ENCODE data around the gene TEX19. TPM values are rescaled to one million over a fixed set of nuclear protein-coding genes. Genes with fewer than 3 reads are reported as not detected.

TEX19 gene
- total RNA-seq, 2 donors from 2014 or later, result 0.46 to 0.48 TPM

GRCh38 chr17:82369211-82369610, 10.2 kb downstream of the TEX19 start:
- H3K9ac ChIP-seq (ENCODE audit: extremely low read depth, low read length, poor library complexity, severe bottlenecking), result no peak overlapping the region
- H3K36me3 ChIP-seq (ENCODE audit: control insufficient read depth, insufficient read depth, low read length), result no peaks in the 10 kb centered on the region
- Mint-ChIP-seq H3K9me3 (no peaks in the 10 kb centered on the region), H3K4me1 (peaks cover 4% of the 10 kb centered on the region), H3K4me3 (no peak overlapping the region), H3K27ac (no peak overlapping the region), H3K27me3 (ENCODE audit: insufficient read depth) (peaks cover 39% of the 10 kb centered on the region), H3K36me3 (ENCODE audit: low read depth) (no peaks in the 10 kb centered on the region)
- H3K4me1 ChIP-seq (ENCODE audit: control insufficient read depth, insufficient read depth, low read length), result no peaks in the 10 kb centered on the region
- DNase-seq, result no peak
- peaks cover 28% of the 10 kb centered on the region for H3K27me3 ChIP-seq (ENCODE audit: control insufficient read depth, insufficient read depth, low read length, poor library complexity, severe bottlenecking)
- no peaks in the 10 kb centered on the region for H3K9me3 ChIP-seq (ENCODE audit: control insufficient read depth, low read length)
- no peak for TF ChIP-seq CTCF (conservative IDR thresholded peaks at IDR 0.05)
- no peak overlapping the region for H3K4me3 ChIP-seq (ENCODE audit: low read length)
- 98% methylated on average over 6 of the region's 7 CpGs for WGBS, 2 experiments (ENCODE audit: insufficient coverage in 1 of 2, insufficient read length in 1 of 2)
- H3K27ac ChIP-seq (ENCODE audit: low read depth, low read length), result no peak overlapping the region

- no peak overlapping the region for H3K27ac Mint-ChIP-seq
- DNase-seq, result no peak
- H3K9me3 ChIP-seq (ENCODE audit: control insufficient read depth, low read length), result no peaks in the 10 kb centered on the region
- 79 to 83% methylated on average over 24 to 38 of the region's 38 CpGs for WGBS, 2 experiments (ENCODE audit: insufficient coverage in 1 of 2, insufficient read length in 1 of 2)
- H3K27ac ChIP-seq (ENCODE audit: low read depth, low read length), result no peak overlapping the region
- no peaks in the 10 kb centered on the region for H3K4me1 ChIP-seq (ENCODE audit: control insufficient read depth, insufficient read depth, low read length)
- peaks cover 2% of the 10 kb centered on the region for H3K4me1 Mint-ChIP-seq
- peaks cover 42% of the 10 kb centered on the region for H3K27me3 Mint-ChIP-seq (ENCODE audit: insufficient read depth)
- no peaks in the 10 kb centered on the region for H3K36me3 ChIP-seq (ENCODE audit: control insufficient read depth, insufficient read depth, low read length)
- H3K4me3 ChIP-seq (ENCODE audit: low read length), result no peak overlapping the region
- H3K4me3 Mint-ChIP-seq, result peak overlapping the region; percentile 14
- no peak for TF ChIP-seq CTCF (conservative IDR thresholded peaks at IDR 0.05)
- no peaks in the 10 kb centered on the region for H3K9me3 Mint-ChIP-seq
- no peak overlapping the region for H3K9ac ChIP-seq (ENCODE audit: extremely low read depth, low read length, poor library complexity, severe bottlenecking)
- H3K27me3 ChIP-seq (ENCODE audit: control insufficient read depth, insufficient read depth, low read length, poor library complexity, severe bottlenecking), result peaks cover 28% of the 10 kb centered on the region
- no peaks in the 10 kb centered on the region for H3K36me3 Mint-ChIP-seq (ENCODE audit: low read depth)
Measured at GRCh38 chr17:82370471-82371332, 11.7 kb downstream of the TEX19 start.

GRCh38 chr17:82371333-82372248, 12.5 kb downstream of the TEX19 start, which contains the start of gene UTS2R:
Gene UTS2R (plus strand): TSS chr17:82371765. CDS start chr17:82374325, 2,560 bp downstream.
- Histone ChIP-seq H3K9me3 (ENCODE audit: control insufficient read depth, low read length) (no peaks in the 10 kb centered on the region), H3K27ac (ENCODE audit: low read depth, low read length) (no peak within 1 kb of the TSS), H3K9ac (ENCODE audit: extremely low read depth, low read length, poor library complexity, severe bottlenecking) (no peak within 1 kb of the TSS), H3K4me3 (ENCODE audit: low read length) (no peak within 1 kb of the TSS), H3K36me3 (ENCODE audit: control insufficient read depth, insufficient read depth, low read length) (no peaks in the 10 kb centered on the region), H3K4me1 (ENCODE audit: control insufficient read depth, insufficient read depth, low read length) (no peaks in the 10 kb centered on the region), H3K27me3 (ENCODE audit: control insufficient read depth, insufficient read depth, low read length, poor library complexity, severe bottlenecking) (peaks cover 28% of the 10 kb centered on the region)
- peaks cover 48% of the 10 kb centered on the region for H3K27me3 Mint-ChIP-seq (ENCODE audit: insufficient read depth)
- H3K4me1 Mint-ChIP-seq, result peaks cover 2% of the 10 kb centered on the region
- peak; percentile 83 for DNase-seq
- H3K9me3 Mint-ChIP-seq, result no peaks in the 10 kb centered on the region
- H3K36me3 Mint-ChIP-seq (ENCODE audit: low read depth), result no peaks in the 10 kb centered on the region
- peak within 1 kb of the TSS; percentile 47 for H3K4me3 Mint-ChIP-seq
- 13 to 16% methylated on average over 19 to 109 of the region's 109 CpGs for WGBS, 2 experiments (ENCODE audit: insufficient coverage in 1 of 2, insufficient read length in 1 of 2)
- H3K27ac Mint-ChIP-seq, result no peak within 1 kb of the TSS
- no peak for TF ChIP-seq CTCF (conservative IDR thresholded peaks at IDR 0.05)
